ENCODE results near the gene MACROD2. TPM values are rescaled to one million over a fixed set of nuclear protein-coding genes. Genes with fewer than 3 reads are reported as not detected.
A peak's percentile ranks its signal among the peaks of the same experiment; 100 is the strongest.

The MACROD2 gene
- total RNA-seq, 1 donor from 2014 or later: 3.1 TPM

DNA sequence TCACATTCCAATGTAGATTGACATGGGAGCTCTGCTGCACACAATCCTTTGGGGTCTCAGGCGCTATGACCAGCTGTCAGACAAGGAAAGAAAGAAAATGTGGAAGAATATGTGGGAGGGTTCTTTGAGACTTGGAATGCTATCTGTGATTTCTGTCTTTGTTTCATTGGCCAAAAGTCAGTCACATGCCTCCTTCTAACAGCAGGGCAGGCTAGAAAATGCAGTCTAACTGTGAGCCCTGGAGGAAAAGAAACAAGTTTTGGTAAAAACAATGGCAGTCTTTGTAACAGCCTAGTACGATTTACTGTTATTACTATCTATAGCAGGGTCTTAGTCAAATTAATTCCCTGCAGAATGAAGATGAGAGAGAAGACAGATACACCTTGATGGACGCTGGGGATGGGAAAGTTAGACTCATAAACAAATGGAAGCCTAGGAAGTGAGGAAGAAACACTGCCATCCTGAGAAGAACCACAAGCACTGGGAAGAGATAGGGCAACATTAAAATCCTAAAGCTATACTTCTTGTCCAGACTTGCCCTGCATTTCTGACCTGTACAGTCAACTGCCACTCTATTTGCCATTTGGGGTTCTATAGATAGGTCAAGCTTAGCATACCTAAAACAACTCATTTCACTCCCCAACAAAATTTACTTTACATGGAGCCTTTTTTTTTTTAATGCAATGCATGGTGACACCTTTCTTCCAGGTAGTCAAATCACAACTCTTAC is 1744.9 kb downstream of the MACROD2 start:
- Histone ChIP-seq H3K27ac (ENCODE audit: low read depth, low read length) (no peak overlapping the region), H3K27me3 (ENCODE audit: control insufficient read depth in 3 of 3, insufficient read depth in 3 of 3, low read length in 3 of 3) (no peaks in the 10 kb centered on the region), H3K9me3 (ENCODE audit: control insufficient read depth in 3 of 3, low read length in 3 of 3) (no peaks in the 10 kb centered on the region), H3K4me3 (ENCODE audit: low read length in 3 of 3) (no peak overlapping the region), H3K36me3 (ENCODE audit: control insufficient read depth in 3 of 3, insufficient read depth in 3 of 3, low read length in 3 of 3) (no peaks in the 10 kb centered on the region), H3K9ac (ENCODE audit: low read depth in 1 of 3, low read length in 3 of 3) (no peak overlapping the region), H3K4me1 (ENCODE audit: control insufficient read depth in 3 of 3, insufficient read depth in 3 of 3, low read length in 3 of 3) (no peaks in the 10 kb centered on the region)

DNA sequence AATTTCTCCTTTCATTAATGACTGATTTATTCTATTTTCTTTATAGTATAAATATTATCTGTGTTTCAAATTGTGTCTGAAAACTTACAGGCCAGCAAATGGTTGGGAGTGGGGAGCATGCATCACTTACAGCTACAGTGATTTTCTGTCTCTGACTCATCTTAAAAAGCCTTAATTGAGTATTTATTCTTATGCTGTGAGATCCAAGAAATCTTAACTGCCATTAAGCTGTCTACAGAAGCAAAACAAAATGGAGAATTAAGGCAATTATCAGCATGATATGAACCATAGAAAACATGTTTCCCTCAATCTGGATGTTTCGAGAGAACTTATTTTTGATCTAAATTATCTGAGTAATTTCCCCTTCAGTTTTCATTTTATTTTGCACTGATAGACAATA is 1746.8 kb downstream of the MACROD2 start:
- no peak overlapping the region for H3K4me3 ChIP-seq (ENCODE audit: low read length in 3 of 3)
- H3K27me3 ChIP-seq (ENCODE audit: control insufficient read depth in 3 of 3, insufficient read depth in 3 of 3, low read length in 3 of 3): no peaks in the 10 kb centered on the region
- no peaks in the 10 kb centered on the region for H3K4me1 ChIP-seq (ENCODE audit: control insufficient read depth in 3 of 3, insufficient read depth in 3 of 3, low read length in 3 of 3)
- H3K9me3 ChIP-seq (ENCODE audit: control insufficient read depth in 3 of 3, low read length in 3 of 3): peaks cover 0 to 3% (median 1%) of the 10 kb centered on the region in 3 donors
- H3K9ac ChIP-seq (ENCODE audit: low read depth in 1 of 3, low read length in 3 of 3): no peak overlapping the region
- no peak overlapping the region for H3K27ac ChIP-seq (ENCODE audit: low read depth, low read length)
- no peaks in the 10 kb centered on the region for H3K36me3 ChIP-seq (ENCODE audit: control insufficient read depth in 3 of 3, insufficient read depth in 3 of 3, low read length in 3 of 3)

DNA sequence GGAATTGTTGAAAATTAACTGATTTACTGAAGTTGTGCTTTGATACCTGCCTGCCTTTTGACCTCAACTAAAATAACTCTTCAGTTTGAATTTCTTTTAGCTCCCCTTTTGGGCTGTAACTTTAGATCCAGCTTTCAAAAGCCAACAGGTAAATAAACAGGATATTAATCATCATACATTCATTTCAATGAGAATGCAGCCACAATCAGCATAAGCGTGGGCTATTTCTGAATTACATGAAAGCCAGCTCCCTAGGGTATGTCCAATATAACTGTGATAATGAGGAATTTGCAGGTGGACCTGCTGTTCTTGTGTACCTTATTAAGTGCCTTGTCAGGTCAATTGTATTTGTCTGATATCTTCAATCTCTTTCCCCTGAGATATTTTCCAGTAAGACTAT is 1747.3 kb downstream of the MACROD2 start:
- Histone ChIP-seq H3K9ac (ENCODE audit: low read depth in 1 of 3, low read length in 3 of 3) (no peak overlapping the region), H3K4me1 (ENCODE audit: control insufficient read depth in 3 of 3, insufficient read depth in 3 of 3, low read length in 3 of 3) (no peaks in the 10 kb centered on the region), H3K4me3 (ENCODE audit: low read length in 3 of 3) (no peak overlapping the region), H3K9me3 (ENCODE audit: control insufficient read depth in 3 of 3, low read length in 3 of 3) (peaks cover 0 to 7% (median 3%) of the 10 kb centered on the region in 3 donors), H3K27ac (ENCODE audit: low read depth, low read length) (no peak overlapping the region), H3K36me3 (ENCODE audit: control insufficient read depth in 3 of 3, insufficient read depth in 3 of 3, low read length in 3 of 3) (no peaks in the 10 kb centered on the region), H3K27me3 (ENCODE audit: control insufficient read depth in 3 of 3, insufficient read depth in 3 of 3, low read length in 3 of 3) (no peaks in the 10 kb centered on the region)

DNA sequence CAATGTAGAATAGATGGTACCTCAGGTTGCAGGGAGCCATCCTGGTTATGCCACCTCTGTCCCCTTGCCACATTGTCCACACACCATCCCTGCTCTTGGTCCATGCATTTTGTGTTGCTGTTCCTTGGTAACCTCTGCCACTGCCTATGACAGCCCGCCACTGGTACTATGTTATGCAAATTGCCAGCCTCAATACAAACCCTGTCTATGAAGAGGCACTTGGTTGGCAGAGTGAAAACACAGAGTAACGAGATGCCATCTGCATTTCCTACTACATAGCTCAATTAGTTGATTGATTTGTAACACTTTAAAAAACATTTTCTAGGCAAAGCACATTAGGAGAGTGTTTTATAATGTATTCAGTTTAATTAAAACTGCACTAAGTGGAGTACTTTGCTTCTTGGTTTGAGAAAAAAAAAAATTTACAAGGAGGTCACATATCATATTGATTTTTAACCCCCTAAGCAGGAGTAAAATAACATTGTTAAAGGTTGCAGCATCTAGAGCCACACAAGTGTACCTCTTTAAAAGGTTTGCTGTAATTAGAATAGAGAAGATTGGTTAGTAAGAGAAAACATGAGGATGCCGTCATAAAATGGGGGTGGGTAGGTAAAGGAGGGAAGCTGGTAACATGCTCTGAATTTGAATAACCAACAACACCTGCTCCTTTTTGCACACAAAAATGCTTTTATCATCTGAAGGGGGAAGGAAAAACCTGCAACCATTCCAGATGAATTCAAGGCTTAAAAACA is 1760.9 kb downstream of the MACROD2 start:
- H3K4me1 ChIP-seq (ENCODE audit: control insufficient read depth in 3 of 3, insufficient read depth in 3 of 3, low read length in 3 of 3): peaks cover 0 to 7% (median 4%) of the 10 kb centered on the region in 3 donors
- no peaks in the 10 kb centered on the region for H3K36me3 ChIP-seq (ENCODE audit: control insufficient read depth in 3 of 3, insufficient read depth in 3 of 3, low read length in 3 of 3)
- no peaks in the 10 kb centered on the region for H3K9me3 ChIP-seq (ENCODE audit: control insufficient read depth in 3 of 3, low read length in 3 of 3)
- no peak overlapping the region for H3K9ac ChIP-seq (ENCODE audit: low read depth in 1 of 3, low read length in 3 of 3)
- H3K4me3 ChIP-seq (ENCODE audit: low read length in 3 of 3): no peak overlapping the region
- H3K27me3 ChIP-seq (ENCODE audit: control insufficient read depth in 3 of 3, insufficient read depth in 3 of 3, low read length in 3 of 3): no peaks in the 10 kb centered on the region
- H3K27ac ChIP-seq (ENCODE audit: low read depth, low read length): no peak overlapping the region

DNA sequence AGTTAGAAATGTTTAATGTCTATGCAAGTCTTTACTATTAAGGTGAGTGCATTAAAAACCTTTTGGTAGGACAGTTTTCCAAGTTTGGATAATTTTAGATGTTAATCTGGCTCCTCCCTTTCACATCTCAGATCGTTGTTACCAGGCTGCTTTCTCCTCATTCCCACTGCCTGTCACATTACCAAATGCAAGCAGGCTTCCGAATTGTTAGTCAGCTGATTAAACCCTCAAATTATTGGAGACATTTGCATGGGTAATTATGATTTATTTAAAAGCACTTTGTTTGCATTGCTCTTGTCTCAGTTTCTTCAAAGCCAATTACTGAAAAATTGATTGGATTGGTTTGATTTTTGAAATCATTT is 1761.4 kb downstream of the MACROD2 start:
- no peaks in the 10 kb centered on the region for H3K9me3 ChIP-seq (ENCODE audit: control insufficient read depth in 3 of 3, low read length in 3 of 3)
- H3K27me3 ChIP-seq (ENCODE audit: control insufficient read depth in 3 of 3, insufficient read depth in 3 of 3, low read length in 3 of 3): no peaks in the 10 kb centered on the region
- H3K4me1 ChIP-seq (ENCODE audit: control insufficient read depth in 3 of 3, insufficient read depth in 3 of 3, low read length in 3 of 3): peaks cover 0 to 7% (median 4%) of the 10 kb centered on the region in 3 donors
- no peak overlapping the region for H3K9ac ChIP-seq (ENCODE audit: low read depth in 1 of 3, low read length in 3 of 3)
- H3K36me3 ChIP-seq (ENCODE audit: control insufficient read depth in 3 of 3, insufficient read depth in 3 of 3, low read length in 3 of 3): no peaks in the 10 kb centered on the region
- H3K4me3 ChIP-seq (ENCODE audit: low read length in 3 of 3): no peak overlapping the region
- no peak overlapping the region for H3K27ac ChIP-seq (ENCODE audit: low read depth, low read length)

DNA sequence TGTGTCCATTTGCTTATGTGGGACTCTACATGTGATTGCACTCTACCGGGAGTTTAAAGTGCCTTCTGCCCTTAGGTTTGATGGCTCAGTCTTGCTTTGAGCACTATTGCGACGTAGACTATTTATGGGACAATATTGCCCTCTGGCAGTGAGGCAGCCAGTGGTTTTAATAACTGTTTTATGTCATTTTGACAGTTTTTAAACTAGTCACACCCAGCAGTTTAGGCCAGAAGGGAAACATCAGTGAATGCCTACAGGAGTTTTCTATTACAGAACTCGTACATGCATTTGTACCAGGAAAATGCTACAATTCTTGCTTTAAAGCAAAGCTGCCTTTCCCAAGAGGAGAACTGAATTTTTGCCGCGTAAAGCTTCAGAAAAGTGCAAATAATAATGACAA is 1764.3 kb downstream of the MACROD2 start:
- Histone ChIP-seq H3K27ac (ENCODE audit: low read depth, low read length) (no peak overlapping the region), H3K36me3 (ENCODE audit: control insufficient read depth in 3 of 3, insufficient read depth in 3 of 3, low read length in 3 of 3) (no peaks in the 10 kb centered on the region), H3K4me3 (ENCODE audit: low read length in 3 of 3) (no peak overlapping the region), H3K9ac (ENCODE audit: low read depth in 1 of 3, low read length in 3 of 3) (no peak overlapping the region), H3K27me3 (ENCODE audit: control insufficient read depth in 3 of 3, insufficient read depth in 3 of 3, low read length in 3 of 3) (no peaks in the 10 kb centered on the region), H3K4me1 (ENCODE audit: control insufficient read depth in 3 of 3, insufficient read depth in 3 of 3, low read length in 3 of 3) (peaks cover 0 to 7% (median 4%) of the 10 kb centered on the region in 3 donors), H3K9me3 (ENCODE audit: control insufficient read depth in 3 of 3, low read length in 3 of 3) (no peaks in the 10 kb centered on the region)

DNA sequence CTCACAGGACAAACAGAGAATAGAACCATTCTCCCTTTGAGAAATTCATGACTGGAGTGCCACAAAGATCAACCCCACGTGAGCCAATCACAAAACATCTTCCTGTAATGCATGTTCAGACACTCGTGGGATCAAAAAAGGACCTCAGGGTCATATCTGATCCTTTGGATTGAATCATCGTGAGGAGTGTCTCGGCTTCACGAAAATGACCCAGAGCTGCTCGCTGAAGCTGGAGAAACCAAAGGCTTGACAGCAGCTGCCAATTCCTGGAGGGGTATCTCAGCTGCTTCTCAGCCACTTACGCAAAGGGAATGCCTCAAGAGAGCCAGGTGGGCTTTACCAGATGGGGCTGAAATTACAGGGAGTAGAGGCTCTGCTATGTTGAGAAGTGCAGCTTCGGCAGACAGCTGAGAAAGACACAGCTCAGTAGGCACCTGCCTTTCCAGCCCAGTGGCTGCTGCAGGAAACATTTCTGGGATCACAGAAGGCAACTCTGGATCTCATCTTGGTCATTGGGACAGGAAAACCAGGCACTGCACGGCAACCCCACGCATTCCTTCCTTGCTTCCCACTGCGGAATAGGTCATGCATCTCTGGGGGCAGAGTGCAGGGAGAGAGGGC is 1764.8 kb downstream of the MACROD2 start:
- Histone ChIP-seq H3K4me1 (ENCODE audit: control insufficient read depth in 3 of 3, insufficient read depth in 3 of 3, low read length in 3 of 3) (peaks cover 0 to 7% (median 4%) of the 10 kb centered on the region in 3 donors), H3K27me3 (ENCODE audit: control insufficient read depth in 3 of 3, insufficient read depth in 3 of 3, low read length in 3 of 3) (no peaks in the 10 kb centered on the region), H3K27ac (ENCODE audit: low read depth, low read length) (no peak overlapping the region), H3K4me3 (ENCODE audit: low read length in 3 of 3) (peak overlapping the region in 1 of 3 donors; percentile 19), H3K36me3 (ENCODE audit: control insufficient read depth in 3 of 3, insufficient read depth in 3 of 3, low read length in 3 of 3) (no peaks in the 10 kb centered on the region), H3K9me3 (ENCODE audit: control insufficient read depth in 3 of 3, low read length in 3 of 3) (no peaks in the 10 kb centered on the region), H3K9ac (ENCODE audit: low read depth in 1 of 3, low read length in 3 of 3) (peak overlapping the region in 1 of 3 donors; percentile 9)

DNA sequence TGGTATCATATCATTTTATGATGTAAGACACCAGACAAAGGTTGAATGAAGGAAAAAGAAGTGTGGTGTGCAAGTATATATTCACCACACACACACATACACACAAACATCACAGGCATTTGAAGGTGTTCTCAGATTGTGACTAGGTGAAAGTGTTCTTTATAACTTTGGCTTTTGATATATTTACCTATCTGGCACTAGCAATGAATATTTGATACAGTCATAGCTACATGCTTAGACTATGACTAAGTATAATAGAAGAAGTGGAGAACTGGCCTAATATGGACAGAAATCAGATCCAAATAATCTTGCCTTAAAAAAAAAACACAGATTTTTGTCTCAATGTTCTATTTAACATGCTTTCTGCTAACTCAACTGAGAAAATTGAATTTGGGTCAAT is 1768.0 kb downstream of the MACROD2 start:
- H3K9ac ChIP-seq (ENCODE audit: low read depth in 1 of 3, low read length in 3 of 3): no peak overlapping the region
- H3K27me3 ChIP-seq (ENCODE audit: control insufficient read depth in 3 of 3, insufficient read depth in 3 of 3, low read length in 3 of 3): no peaks in the 10 kb centered on the region
- H3K27ac ChIP-seq (ENCODE audit: low read depth, low read length): no peak overlapping the region
- H3K4me1 ChIP-seq (ENCODE audit: control insufficient read depth in 3 of 3, insufficient read depth in 3 of 3, low read length in 3 of 3): peaks cover 0 to 7% (median 4%) of the 10 kb centered on the region in 3 donors
- no peaks in the 10 kb centered on the region for H3K9me3 ChIP-seq (ENCODE audit: control insufficient read depth in 3 of 3, low read length in 3 of 3)
- H3K4me3 ChIP-seq (ENCODE audit: low read length in 3 of 3): no peak overlapping the region
- H3K36me3 ChIP-seq (ENCODE audit: control insufficient read depth in 3 of 3, insufficient read depth in 3 of 3, low read length in 3 of 3): no peaks in the 10 kb centered on the region

DNA sequence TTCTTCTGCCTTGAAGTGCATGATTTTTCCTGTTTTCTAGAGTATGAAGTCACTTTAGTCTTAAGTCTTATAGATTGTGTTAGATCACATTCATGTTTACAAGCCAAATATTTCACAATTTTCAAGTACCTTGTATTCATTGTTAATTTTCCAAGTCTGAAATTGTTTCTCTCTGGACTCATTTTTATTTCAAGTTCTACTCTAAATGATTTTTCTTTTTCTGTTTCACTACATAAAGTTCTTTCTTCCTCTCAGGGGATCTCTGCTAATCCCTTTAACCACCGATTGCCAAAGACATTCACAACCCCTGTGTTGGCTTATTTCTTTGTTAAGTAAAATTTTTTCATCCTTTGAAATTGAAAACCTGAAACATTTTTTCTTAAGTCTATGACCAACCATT is 1772.3 kb downstream of the MACROD2 start:
- H3K4me1 ChIP-seq (ENCODE audit: control insufficient read depth in 3 of 3, insufficient read depth in 3 of 3, low read length in 3 of 3): no peaks in the 10 kb centered on the region
- H3K9ac ChIP-seq (ENCODE audit: low read depth in 1 of 3, low read length in 3 of 3): no peak overlapping the region
- no peak overlapping the region for H3K27ac ChIP-seq (ENCODE audit: low read depth, low read length)
- no peaks in the 10 kb centered on the region for H3K27me3 ChIP-seq (ENCODE audit: control insufficient read depth in 3 of 3, insufficient read depth in 3 of 3, low read length in 3 of 3)
- H3K4me3 ChIP-seq (ENCODE audit: low read length in 3 of 3): no peak overlapping the region
- no peaks in the 10 kb centered on the region for H3K36me3 ChIP-seq (ENCODE audit: control insufficient read depth in 3 of 3, insufficient read depth in 3 of 3, low read length in 3 of 3)
- no peaks in the 10 kb centered on the region for H3K9me3 ChIP-seq (ENCODE audit: control insufficient read depth in 3 of 3, low read length in 3 of 3)

Measured in skeletal muscle tissue (tissue), 4 donors.